Stimulated activated CD4-positive, alpha-beta T cell treated with anti-CD3 and anti-CD28 coated beads, Interleukin-1b, Interleukin-23, amount 100 ng/mL, for 48 hours (primary cell): ENCODE results near the gene DTX4.
A peak's percentile ranks its signal among the peaks of the same experiment; 100 is the strongest.

Experiments used
- DNase-seq: peaks from one replicate; pipeline ENCODE4 v3.0.0-alpha.2; 2020

The DTX4 gene

GRCh38 chr11:59192446-59193020 lies 20.6 kb downstream of the DTX4 start:
- DNase-seq = no peak

- no peak for DNase-seq
Observed at GRCh38 chr11:59193587-59194130, 21.7 kb downstream of the DTX4 start.

GRCh38 chr11:59195586-59195985 lies 23.7 kb downstream of the DTX4 start:
- no peak for DNase-seq

- no peak for DNase-seq
Observed at GRCh38 chr11:59196777-59197176, 24.8 kb downstream of the DTX4 start.

GRCh38 chr11:59197991-59198390 lies 26.1 kb downstream of the DTX4 start:
- no peak for DNase-seq

GRCh38 chr11:59198726-59199125 lies 26.8 kb downstream of the DTX4 start:
- no peak for DNase-seq

- no peak for DNase-seq
Observed at GRCh38 chr11:59199546-59200422, 27.9 kb downstream of the DTX4 start.

GRCh38 chr11:59200423-59200746 lies 28.5 kb downstream of the DTX4 start:
- DNase-seq = no peak

- DNase-seq = no peak
Observed at GRCh38 chr11:59201353-59201752, 29.4 kb downstream of the DTX4 start.

GRCh38 chr11:59204746-59205145 lies 32.8 kb downstream of the DTX4 start:
- no peak for DNase-seq

- no peak for DNase-seq
Observed at GRCh38 chr11:59205648-59206047, 33.7 kb downstream of the DTX4 start.

GRCh38 chr11:59206635-59207034 lies 34.7 kb downstream of the DTX4 start:
- DNase-seq = no peak

GRCh38 chr11:59207988-59208451 lies 36.1 kb downstream of the DTX4 start:
- DNase-seq = peak; percentile 35

- DNase-seq = peak; percentile 25
Observed at GRCh38 chr11:59208956-59209355, 37.0 kb downstream of the DTX4 start.

GRCh38 chr11:59212222-59212621 lies 40.3 kb downstream of the DTX4 start:
- no peak for DNase-seq

GRCh38 chr11:59212744-59213631 lies 41.1 kb downstream of the DTX4 start, which contains the start of gene MPEG1:
MPEG1 (minus strand) TSS chr11:59212927; CDS start chr11:59212865, 62 bp downstream.
- no peak for DNase-seq

GRCh38 chr11:59214141-59214893 lies 42.4 kb downstream of the DTX4 start:
- no peak for DNase-seq

GRCh38 chr11:59216641-59217564 lies 45.0 kb downstream of the DTX4 start:
- no peak for DNase-seq

- no peak for DNase-seq
Observed at GRCh38 chr11:59218319-59218718, 46.4 kb downstream of the DTX4 start.

GRCh38 chr11:59218893-59219292 lies 47.0 kb downstream of the DTX4 start:
- no peak for DNase-seq

GRCh38 chr11:59219836-59220235 lies 47.9 kb downstream of the DTX4 start:
- DNase-seq = no peak
